OCI-LY7 (cell line): ENCODE measurements around the gene SLC35E1.

Experiments used
- EZH2phosphoT487 ChIP-seq: fragments of 200-600 bp; sonication (generic); IDR thresholded peaks from 2 replicates; pipeline ENCODE4 v1.6.1; 2018; ENCODE audit warnings: low read depth, borderline replicate concordance, mild to moderate bottlenecking, mixed run types, antibody characterized with exemption, low read length, moderate library complexity, mixed read lengths
- TF ChIP-seq, protein P1 (sequence below): fragments of 200-600 bp; sonication (generic); conservative IDR thresholded peaks from 2 replicates; pipeline ENCODE4 v1.5.1; 2014; ENCODE audit warnings: mild to moderate bottlenecking, antibody characterized with exemption, low read length, moderate library complexity, mixed read lengths

DNA sequence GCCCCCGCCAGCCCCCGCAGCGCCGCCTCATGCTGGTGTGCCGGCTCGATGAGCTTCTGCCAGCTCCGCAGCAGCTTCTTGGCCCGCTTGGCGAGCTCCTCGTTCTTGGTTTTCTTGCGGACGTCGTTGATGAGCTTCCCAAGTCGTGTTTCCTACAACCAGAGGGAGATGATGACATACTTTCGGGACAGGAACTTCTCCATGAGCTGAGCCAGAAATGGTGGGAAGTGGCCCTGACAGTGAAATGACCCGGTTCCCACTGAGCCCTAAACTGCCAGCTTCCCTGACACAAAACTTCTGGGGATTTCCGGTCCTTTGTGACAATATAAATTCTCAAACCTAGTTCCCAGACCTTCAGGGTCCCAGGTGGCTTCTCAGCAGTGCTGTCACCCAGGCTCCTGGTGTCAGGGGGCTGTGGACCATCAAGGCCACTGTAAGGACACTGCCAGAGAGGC lies 5.3 kb upstream of the SLC35E1 start:
- no peak for TF ChIP-seq EZH2phosphoT487
- TF ChIP-seq, protein P1, sequence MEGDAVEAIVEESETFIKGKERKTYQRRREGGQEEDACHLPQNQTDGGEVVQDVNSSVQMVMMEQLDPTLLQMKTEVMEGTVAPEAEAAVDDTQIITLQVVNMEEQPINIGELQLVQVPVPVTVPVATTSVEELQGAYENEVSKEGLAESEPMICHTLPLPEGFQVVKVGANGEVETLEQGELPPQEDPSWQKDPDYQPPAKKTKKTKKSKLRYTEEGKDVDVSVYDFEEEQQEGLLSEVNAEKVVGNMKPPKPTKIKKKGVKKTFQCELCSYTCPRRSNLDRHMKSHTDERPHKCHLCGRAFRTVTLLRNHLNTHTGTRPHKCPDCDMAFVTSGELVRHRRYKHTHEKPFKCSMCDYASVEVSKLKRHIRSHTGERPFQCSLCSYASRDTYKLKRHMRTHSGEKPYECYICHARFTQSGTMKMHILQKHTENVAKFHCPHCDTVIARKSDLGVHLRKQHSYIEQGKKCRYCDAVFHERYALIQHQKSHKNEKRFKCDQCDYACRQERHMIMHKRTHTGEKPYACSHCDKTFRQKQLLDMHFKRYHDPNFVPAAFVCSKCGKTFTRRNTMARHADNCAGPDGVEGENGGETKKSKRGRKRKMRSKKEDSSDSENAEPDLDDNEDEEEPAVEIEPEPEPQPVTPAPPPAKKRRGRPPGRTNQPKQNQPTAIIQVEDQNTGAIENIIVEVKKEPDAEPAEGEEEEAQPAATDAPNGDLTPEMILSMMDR, result no peak
